ENCODE measurements around the gene ISCU.

Gene ISCU

GRCh38 chr12:108559748-108560147, 2.6 kb upstream of the ISCU start:
- no peak for TF ChIP-seq POLR2A (IDR thresholded peaks at IDR 0.05; ENCODE audit: low read length)
- no peak for TF ChIP-seq GATA1 (IDR thresholded peaks at IDR 0.05; ENCODE audit: low read depth, low read length)
- DNase-seq: peak; percentile 34 to 75

GRCh38 chr12:108560321-108560721, 2.1 kb upstream of the ISCU start:
- DNase-seq: peak; percentile 75 to 84
- TF ChIP-seq POLR2A (IDR thresholded peaks at IDR 0.05; ENCODE audit: low read length) (no peak), GATA1 (IDR thresholded peaks at IDR 0.05; ENCODE audit: low read depth, low read length) (no peak)

GRCh38 chr12:108560752-108561719, 1.4 kb upstream of the ISCU start, which contains the start of gene SART3:
Gene SART3 (minus strand): TSS chr12:108561173. CDS start chr12:108561154, 19 bp downstream.
- DNase-seq: peak; percentile 94 to 97
- TF ChIP-seq GATA1 (IDR thresholded peaks at IDR 0.05; ENCODE audit: low read depth, low read length): no peak
- peak; percentile 87 for TF ChIP-seq POLR2A (IDR thresholded peaks at IDR 0.05; ENCODE audit: low read length)

DNA sequence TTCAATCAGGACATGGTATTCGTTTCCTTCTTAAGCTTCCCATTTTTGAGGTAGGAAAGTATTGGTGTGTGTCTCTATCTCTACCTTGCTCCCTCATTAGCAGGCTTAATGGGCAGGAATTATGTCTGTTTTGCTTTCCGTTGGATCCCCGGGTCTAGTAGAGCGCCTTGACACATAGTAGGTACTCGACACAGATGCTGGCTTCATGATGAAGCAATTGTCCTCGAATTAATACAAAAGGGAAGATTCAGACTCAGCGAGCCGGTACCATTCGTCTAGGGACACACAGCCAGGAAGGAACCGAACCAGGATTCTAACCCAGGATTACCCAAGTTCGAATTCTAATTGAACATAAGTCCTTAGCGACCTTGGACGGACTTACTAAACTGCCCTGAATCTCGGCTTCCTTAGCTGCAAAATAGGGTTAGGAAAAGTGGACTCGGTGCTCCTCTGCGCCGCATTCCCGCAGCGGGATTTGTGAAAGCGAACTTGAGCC, 496 bp upstream of the ISCU start:
- no peak for DNase-seq
- TF ChIP-seq GATA1 (IDR thresholded peaks at IDR 0.05; ENCODE audit: low read depth, low read length): no peak
- no peak for TF ChIP-seq POLR2A (IDR thresholded peaks at IDR 0.05; ENCODE audit: low read length)

- DNase-seq: peak; percentile 94 to 96
- peak; percentile 51 for TF ChIP-seq POLR2A (IDR thresholded peaks at IDR 0.05; ENCODE audit: low read length)
- no peak for TF ChIP-seq GATA1 (IDR thresholded peaks at IDR 0.05; ENCODE audit: low read depth, low read length)
Observed at GRCh38 chr12:108563136-108563803, 874 bp downstream of the ISCU start.

DNA sequence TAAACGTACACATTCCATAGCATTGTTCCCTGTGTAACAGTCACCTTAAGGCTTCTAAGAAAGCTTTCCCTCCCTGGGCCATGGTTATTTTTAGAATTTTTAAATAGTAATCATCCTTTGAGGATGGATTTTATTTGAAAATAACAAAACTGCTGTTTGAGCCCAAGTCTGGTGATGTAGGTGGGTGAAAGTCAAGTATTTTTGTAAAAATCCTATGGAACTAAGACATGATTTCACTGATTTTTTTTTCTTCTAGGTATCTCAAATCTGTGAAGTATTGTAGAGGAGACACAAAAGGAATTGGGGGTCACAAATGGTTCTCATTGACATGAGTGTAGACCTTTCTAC, 1.4 kb downstream of the ISCU start:
- no peak for TF ChIP-seq POLR2A (IDR thresholded peaks at IDR 0.05; ENCODE audit: low read length)
- no peak for TF ChIP-seq GATA1 (IDR thresholded peaks at IDR 0.05; ENCODE audit: low read depth, low read length)
- no peak for DNase-seq

DNA sequence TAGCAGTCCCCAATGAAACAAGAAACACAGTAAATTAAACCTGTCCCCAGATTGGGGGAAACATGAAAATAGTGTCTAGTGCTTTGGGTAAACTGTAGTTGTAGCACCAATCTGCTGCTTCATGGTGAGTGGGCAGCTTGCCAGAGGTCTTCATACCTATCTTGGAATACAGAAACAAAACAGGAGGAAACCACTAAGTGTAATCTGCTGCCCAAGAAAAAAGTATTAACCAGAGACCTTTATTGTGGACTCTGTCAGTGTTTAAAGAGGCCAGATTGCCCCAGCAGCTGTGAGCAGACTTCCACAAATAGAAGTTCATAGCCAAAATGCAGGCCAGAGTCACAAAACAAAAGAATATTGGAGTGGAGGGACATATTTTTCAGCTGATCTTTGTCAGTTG, 2.3 kb downstream of the ISCU start:
- no peak for TF ChIP-seq GATA1 (IDR thresholded peaks at IDR 0.05; ENCODE audit: low read depth, low read length)
- TF ChIP-seq POLR2A (IDR thresholded peaks at IDR 0.05; ENCODE audit: low read length): no peak
- peak; percentile 88 to 92 for DNase-seq

- no peak for DNase-seq
- no peak for TF ChIP-seq POLR2A (IDR thresholded peaks at IDR 0.05; ENCODE audit: low read length)
- no peak for TF ChIP-seq GATA1 (IDR thresholded peaks at IDR 0.05; ENCODE audit: low read depth, low read length)
Observed at GRCh38 chr12:108565146-108565545, 2.8 kb downstream of the ISCU start.

DNA sequence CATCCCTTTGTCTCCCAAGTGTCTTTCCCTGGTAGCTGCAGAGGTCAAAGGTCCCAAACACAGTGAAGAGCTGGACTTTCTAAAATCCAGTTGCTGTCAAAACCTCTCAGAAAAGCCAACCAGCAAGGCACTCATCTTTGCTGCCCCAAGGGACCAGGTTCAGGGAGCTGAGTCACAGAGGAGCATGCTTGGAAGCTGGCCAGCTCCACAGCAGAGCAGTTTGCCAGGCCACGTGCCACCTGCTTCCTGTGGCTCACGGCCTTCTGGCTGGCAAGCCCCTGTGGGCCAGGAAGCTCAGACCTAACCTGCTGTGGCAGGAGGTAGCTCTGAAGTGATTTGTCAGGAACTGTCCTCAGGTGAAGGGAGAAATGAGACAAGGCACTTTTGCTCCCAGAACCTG, 3.6 kb downstream of the ISCU start:
- DNase-seq: peak; percentile 55 to 73

DNA sequence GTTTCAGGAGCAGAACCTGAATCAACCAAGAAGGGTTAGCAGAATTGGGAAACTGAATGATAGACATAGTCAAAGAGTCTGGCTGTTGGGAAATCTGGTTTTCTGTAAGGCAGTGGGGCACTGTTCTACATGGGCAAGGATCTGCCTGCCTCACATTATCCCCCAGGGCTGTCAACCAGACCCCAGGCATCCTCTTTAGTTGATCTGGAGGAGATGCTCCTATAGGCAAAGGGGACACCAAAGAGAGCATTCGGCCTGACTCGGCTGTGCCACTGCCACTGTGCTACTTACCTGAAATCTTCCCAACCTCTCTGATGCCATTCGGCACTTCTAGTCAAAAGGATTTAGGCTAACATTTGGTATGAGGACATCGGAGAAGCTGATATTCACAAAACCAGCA, 4.1 kb downstream of the ISCU start:
- TF ChIP-seq GATA1 (IDR thresholded peaks at IDR 0.05; ENCODE audit: low read depth, low read length): no peak
- TF ChIP-seq POLR2A (IDR thresholded peaks at IDR 0.05; ENCODE audit: low read length): no peak
- no peak for DNase-seq

More for the DNA sequence above, 3.6 kb downstream of the ISCU start:
- TF ChIP-seq POLR2A (IDR thresholded peaks at IDR 0.05; ENCODE audit: low read length) (peak; percentile 16), GATA1 (IDR thresholded peaks at IDR 0.05; ENCODE audit: low read depth, low read length) (no peak)

DNA sequence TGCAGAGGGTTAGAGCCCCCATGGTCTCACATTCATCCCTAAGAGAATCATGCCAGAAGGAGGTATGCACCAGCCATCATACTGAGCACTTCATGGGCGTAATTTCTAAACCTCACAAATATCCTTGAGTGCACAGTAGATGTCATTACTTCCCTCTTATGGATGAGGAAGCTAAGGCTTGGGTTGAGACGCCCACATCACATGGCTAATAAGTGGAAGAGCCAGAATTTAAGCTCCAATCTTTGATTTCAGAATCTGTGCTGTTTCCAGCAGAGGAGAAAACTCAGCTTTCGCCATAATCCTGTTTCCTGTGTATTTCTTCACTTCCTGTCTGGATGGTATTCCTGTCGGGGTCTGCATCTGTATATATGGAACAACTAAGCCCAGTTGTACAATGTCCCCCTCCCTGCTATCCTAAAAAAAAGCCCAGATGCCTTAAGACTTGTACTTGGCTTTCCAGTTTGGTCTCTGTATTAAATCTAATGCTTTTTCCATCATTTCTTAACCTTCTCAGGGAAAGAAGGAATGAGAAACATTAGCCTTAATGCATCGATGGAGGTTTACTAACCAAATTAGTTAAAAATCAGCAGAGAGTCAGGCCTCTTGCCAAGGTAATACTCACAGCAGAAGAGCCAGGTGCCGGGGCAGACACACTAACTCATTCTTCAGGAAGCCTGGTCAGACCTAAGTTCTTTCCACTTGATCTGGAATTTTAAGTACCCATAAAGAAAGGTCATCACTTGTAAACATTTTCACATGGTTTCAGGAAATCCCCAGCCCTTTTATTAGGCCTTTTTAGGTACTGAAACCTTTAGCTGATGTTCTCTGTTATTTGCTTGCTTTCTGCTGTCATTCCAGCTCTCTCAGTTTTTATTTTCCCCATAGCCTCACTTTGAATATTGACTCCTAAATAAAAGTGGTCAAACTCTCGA, 5.3 kb downstream of the ISCU start:
- no peak for TF ChIP-seq POLR2A (IDR thresholded peaks at IDR 0.05; ENCODE audit: low read length)
- no peak for TF ChIP-seq GATA1 (IDR thresholded peaks at IDR 0.05; ENCODE audit: low read depth, low read length)
- no peak for DNase-seq

- no peak for TF ChIP-seq GATA1 (IDR thresholded peaks at IDR 0.05; ENCODE audit: low read depth, low read length)
- TF ChIP-seq POLR2A (IDR thresholded peaks at IDR 0.05; ENCODE audit: low read length): no peak
Observed at GRCh38 chr12:108568338-108569154, 6.2 kb downstream of the ISCU start.

More at GRCh38 chr12:108568338-108569154, 6.2 kb downstream of the ISCU start:
- DNase-seq: no peak

All from erythroblast (primary cell).